Measurements from ENCODE around the gene PCMT1. TPM values are rescaled to one million over a fixed set of nuclear protein-coding genes. Genes with fewer than 3 reads are reported as not detected.

The PCMT1 gene
- total RNA-seq, 3 donors from 2014 or later = 51.9 to 72.4 (median 57.9) TPM

DNA sequence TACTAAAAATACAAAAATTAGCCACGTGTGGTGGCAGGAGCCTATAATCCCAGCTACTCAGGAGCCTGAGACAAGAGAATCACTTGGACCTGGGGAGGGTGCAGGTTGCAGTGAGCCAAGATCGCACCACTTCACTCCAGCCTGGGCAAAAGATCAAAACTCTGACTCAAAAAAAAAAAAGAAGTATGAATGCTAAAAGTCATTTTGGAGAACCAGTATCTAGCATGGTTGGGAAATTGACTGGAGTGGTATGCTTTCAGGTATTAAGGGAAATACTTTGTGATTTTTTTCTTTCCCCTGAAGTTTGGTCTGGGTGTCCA lies 30.1 kb downstream of the PCMT1 start:
- Histone ChIP-seq H3K9me3 (no peaks in the 10 kb centered on the region), H3K36me3 (ENCODE audit: low read depth) (no peaks in the 10 kb centered on the region), H3K4me1 (ENCODE audit: low read depth) (no peaks in the 10 kb centered on the region), H3K4me3 (no peak overlapping the region)
- intact Hi-C loops (cut with DNase I, micrococcal nuclease) = no loop called here
- ATAC-seq (no peak), DNase-seq (no peak)
- TF ChIP-seq, protein P1, sequence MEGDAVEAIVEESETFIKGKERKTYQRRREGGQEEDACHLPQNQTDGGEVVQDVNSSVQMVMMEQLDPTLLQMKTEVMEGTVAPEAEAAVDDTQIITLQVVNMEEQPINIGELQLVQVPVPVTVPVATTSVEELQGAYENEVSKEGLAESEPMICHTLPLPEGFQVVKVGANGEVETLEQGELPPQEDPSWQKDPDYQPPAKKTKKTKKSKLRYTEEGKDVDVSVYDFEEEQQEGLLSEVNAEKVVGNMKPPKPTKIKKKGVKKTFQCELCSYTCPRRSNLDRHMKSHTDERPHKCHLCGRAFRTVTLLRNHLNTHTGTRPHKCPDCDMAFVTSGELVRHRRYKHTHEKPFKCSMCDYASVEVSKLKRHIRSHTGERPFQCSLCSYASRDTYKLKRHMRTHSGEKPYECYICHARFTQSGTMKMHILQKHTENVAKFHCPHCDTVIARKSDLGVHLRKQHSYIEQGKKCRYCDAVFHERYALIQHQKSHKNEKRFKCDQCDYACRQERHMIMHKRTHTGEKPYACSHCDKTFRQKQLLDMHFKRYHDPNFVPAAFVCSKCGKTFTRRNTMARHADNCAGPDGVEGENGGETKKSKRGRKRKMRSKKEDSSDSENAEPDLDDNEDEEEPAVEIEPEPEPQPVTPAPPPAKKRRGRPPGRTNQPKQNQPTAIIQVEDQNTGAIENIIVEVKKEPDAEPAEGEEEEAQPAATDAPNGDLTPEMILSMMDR (IDR thresholded peaks at IDR 0.05) = no peak

DNA sequence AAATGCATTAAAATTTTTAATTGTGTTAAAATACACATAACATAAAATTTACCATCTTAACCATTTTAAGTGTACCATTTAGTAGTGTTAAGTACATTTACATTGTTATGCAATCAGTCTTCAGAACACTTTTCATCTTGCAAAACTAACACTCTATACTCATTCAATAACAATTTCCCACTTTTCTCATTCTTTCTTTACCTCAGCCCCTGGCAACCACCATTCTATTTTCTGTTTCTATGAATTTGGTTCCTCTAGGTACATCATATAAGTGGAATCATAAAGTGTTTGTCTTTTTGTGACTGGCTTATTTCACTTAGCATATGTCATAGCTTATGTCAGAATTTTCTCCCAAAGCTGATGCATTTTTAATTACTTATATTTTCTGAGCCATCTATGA lies 32.2 kb downstream of the PCMT1 start:
- TF ChIP-seq, protein P1 (IDR thresholded peaks at IDR 0.05) = no peak
- Histone ChIP-seq H3K4me1 (ENCODE audit: low read depth) (no peaks in the 10 kb centered on the region), H3K4me3 (no peak overlapping the region), H3K9me3 (no peaks in the 10 kb centered on the region), H3K36me3 (ENCODE audit: low read depth) (no peaks in the 10 kb centered on the region)
- intact Hi-C loops (cut with DNase I, micrococcal nuclease) = no loop called here
- ATAC-seq (no peak), DNase-seq (no peak)

DNA sequence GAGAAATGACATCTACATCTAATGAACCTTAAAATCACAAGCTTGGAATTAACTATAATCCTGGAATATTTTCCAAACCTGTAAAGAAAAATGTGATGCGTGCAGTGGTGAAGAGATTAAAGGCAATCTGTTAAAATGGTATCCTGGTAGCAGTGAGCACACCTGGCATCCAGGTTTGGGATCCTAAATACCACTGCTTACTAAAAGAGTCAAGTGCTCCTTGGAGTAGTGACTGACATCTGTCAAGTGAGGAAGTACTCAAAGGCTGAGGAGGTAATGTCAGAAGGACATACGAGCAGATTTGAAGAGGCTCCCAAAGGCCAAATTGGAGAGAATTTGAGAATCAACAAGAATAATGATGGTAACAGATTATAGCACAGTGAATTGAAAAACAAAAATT lies 32.8 kb downstream of the PCMT1 start:
- intact Hi-C loops (cut with DNase I, micrococcal nuclease) = no loop called here
- Histone ChIP-seq H3K4me1 (ENCODE audit: low read depth) (no peaks in the 10 kb centered on the region), H3K4me3 (no peak overlapping the region), H3K36me3 (ENCODE audit: low read depth) (no peaks in the 10 kb centered on the region), H3K9me3 (no peaks in the 10 kb centered on the region)
- TF ChIP-seq, protein P1 (IDR thresholded peaks at IDR 0.05) = no peak
- DNase-seq = no peak
- no peak for ATAC-seq

DNA sequence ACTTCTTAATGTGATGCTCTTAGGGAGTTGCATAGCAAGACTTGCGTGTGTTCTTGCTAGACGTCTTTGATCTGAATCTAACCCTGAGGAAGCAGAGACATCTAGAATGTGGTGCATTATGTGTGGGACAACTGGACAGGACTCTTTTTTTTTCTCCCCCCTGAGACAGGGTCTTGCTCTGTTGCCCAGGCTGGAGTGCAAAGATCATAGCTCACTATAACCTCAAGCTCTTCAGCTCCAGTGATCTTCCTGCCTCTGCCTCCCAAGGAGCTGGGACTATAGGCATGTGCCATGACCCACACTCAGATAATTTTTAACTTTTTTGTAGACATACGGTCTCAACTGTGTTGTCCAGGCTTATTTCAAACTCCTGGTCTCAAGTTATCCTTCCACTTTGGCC lies 34.0 kb downstream of the PCMT1 start:
- intact Hi-C loops (cut with DNase I, micrococcal nuclease) = no loop called here
- DNase-seq (no peak), ATAC-seq (no peak)
- no peaks in the 10 kb centered on the region for H3K36me3 ChIP-seq (ENCODE audit: low read depth)
- H3K9me3 ChIP-seq = no peaks in the 10 kb centered on the region
- H3K4me3 ChIP-seq = no peak overlapping the region
- no peaks in the 10 kb centered on the region for H3K4me1 ChIP-seq (ENCODE audit: low read depth)
- TF ChIP-seq, protein P1 (IDR thresholded peaks at IDR 0.05) = no peak

DNA sequence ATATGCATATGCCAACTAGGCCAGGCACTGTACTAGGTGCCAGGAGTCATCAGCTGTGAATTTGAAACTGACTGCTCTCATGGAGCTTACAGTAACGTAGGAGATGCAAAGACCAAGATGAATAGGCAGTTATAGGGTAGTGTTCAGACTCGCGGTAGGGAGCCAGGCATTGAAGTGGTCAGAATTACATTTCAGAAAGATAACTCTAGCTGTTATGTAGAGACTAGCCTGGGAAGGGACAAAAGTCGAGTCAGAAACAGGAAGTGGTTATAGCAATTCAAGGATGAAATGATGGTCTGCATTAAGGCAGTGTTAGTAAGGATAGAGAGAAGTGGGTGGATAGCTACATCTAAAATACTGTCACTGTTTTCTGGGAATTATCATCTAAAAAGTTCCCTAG lies 56.6 kb downstream of the PCMT1 start:
- TF ChIP-seq, protein P1 (IDR thresholded peaks at IDR 0.05) = no peak
- DNase-seq = no peak
- Histone ChIP-seq H3K9me3 (no peaks in the 10 kb centered on the region), H3K4me3 (no peak overlapping the region), H3K4me1 (ENCODE audit: low read depth) (no peaks in the 10 kb centered on the region), H3K36me3 (ENCODE audit: low read depth) (no peaks in the 10 kb centered on the region)
- no peak for ATAC-seq
- intact Hi-C loops (cut with DNase I, micrococcal nuclease) = no loop called here

DNA sequence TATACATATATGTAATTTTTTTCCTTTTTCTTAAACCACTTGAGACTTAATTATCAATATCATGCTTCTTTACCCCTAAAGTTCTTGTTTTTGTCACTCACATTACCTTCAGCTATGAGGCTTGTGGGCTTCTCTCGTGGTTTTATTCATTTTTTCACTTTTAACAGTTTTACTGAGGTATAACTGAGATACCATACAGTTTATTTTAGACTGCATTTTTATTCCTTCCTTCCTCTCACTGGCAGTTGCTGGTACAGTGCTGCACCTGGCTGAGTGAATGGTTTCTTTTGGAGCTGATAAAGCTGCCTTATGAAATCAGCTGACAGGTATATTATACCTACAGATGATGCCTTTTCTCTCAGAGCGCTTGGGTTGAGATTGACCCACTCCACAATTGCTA lies 60.3 kb downstream of the PCMT1 start:
- no peaks in the 10 kb centered on the region for H3K9me3 ChIP-seq
- no peaks in the 10 kb centered on the region for H3K4me1 ChIP-seq (ENCODE audit: low read depth)
- intact Hi-C loops (cut with DNase I, micrococcal nuclease) = no loop called here
- no peak for DNase-seq
- no peaks in the 10 kb centered on the region for H3K36me3 ChIP-seq (ENCODE audit: low read depth)
- H3K4me3 ChIP-seq = no peak overlapping the region
- TF ChIP-seq, protein P1 (IDR thresholded peaks at IDR 0.05) = no peak
- no peak for ATAC-seq
